Left renal pelvis (tissue), 4 donors: ENCODE results near the gene BRPF1. TPM values are rescaled to one million over a fixed set of nuclear protein-coding genes. Genes with fewer than 3 reads are reported as not detected.

ENCODE experiments used
- DNase-seq, 4 donors: peaks; one replicate each; pipeline ENCODE4 v3.0.0-alpha.2; 2013; ENCODE audit warnings: low read depth in 4 of 4, low spot score in 3 of 4
- polyA plus RNA-seq, 4 donors: library from polyadenylated mRNA; unstranded; fragments of 120-200 nt; gene quantifications; one replicate each; pipeline ENCODE4 v1.2.1, GENCODE V29; 2013; ENCODE audit not compliant: insufficient read length in 4 of 4

BRPF1 gene
- polyA plus RNA-seq, 4 donors = 18.5 to 23.2 (median 19.0) TPM

DNA sequence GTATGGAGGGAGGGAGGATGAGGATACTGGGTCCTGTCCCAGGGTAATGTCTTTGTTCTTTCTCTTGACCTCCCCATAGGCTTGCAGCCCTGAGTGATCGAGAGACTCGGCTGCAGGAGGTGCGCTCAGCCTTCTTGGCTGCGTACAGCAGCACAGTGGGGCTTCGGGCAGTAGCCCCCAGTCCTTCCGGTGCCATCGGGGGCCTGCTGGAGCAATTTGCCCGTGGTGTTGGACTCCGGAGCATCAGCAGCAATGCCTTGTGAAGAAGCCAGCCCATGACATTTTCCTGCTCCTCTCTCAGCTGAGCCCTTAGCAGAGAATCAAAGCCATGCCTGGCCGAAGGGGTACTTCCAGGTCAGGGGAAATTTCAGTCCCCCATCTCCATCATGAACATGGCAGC, 29.8 kb upstream of the BRPF1 start:
- DNase-seq = no peak

DNA sequence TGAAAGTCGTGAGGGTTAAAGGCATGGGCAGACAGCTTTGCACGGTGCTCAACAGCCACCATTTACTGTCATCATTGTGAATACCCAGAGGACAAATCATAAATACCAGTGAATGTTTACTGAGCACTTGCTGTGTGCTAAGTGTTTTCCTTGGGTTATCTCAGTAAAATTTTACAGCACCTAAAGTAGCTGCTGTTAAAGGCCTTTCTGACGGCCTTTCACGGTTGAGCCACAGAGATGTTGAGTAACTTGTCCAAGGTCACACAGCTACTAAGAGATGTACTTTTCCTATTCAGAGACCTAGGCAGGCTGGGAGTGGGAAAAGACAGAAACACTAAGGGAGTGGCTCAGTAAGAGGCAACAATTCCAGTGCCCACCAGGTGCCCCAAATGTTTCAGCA, 28.3 kb upstream of the BRPF1 start:
- DNase-seq = no peak

DNA sequence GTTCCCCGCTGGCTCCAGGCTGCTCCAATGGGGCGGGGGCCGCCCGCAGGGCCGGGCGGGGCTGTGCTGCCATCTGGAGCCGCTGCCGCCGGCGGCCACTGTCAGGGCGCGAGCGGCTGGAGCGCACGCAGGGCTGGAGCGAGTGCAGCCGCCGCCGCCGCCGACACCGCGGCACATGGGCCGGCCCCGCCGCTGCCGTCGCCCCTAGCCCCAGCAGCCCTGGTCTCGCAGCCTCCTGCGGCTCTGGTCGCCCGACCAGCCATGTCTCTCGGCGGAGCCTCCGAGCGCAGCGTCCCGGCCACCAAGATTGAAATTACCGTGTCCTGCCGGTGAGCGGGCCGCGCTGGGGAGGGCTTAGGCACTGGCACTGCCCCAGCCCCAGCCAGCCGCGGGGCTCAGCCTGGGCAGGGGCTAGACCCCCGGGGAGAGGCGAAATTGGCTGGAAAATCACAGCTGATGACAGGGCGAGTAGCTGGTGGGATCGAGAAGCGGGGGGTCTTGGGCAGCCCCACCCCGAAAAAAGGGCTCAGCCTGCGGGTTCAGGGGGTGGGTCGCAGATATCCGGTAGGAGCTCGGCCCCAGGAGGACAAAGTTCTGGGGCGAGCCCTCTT, 27.7 kb upstream of the BRPF1 start, which contains the start of gene CPNE9:
TSS of gene CPNE9 (plus strand) at position 98 of the 611 bp plus-strand sequence. CDS start at position 262, 164 bp downstream.
- no peak for DNase-seq

DNA sequence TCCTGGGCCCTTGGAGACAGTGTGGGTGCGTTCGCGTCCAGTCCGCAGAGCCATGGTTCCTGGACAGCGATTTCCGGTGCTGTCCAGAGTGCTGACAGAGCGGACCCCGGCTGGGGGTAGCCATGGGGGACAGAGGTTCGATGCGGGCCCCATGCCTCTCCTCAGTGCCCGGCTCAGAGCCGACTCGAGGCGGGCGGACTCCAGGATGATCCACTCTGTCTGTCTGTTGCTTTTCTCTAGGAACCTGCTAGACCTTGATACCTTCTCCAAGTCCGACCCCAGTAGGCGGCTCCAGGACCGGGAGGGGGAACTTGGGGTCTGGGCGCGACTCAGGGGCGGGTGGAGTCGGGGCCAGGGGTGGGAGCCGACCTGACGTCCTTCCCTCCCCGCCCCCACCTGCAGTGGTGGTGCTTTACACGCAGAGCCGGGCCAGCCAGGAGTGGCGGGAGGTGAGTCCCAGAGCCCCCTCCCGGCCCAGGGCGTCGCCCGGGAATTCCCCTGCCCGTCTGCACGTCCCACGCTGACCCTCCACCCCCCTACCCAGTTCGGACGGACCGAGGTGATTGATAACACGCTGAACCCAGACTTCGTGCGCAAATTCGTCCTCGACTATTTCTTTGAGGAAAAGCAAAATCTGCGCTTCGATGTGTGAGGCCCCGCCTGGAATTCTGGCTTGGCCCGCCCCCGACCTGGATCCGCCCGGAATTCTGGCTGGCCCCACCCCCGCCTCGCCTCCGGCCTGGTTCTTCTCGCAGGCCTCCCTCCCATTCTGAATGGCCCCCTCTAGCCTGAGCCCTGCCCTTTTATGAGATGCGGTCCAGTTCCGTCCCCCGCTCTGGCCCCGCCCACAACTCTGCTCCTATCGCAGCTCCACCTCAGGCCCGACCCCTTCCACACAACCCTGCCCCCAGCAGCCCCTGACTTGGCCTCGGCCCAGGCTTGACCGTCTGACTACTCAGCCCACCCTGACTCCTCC, 26.9 kb upstream of the BRPF1 start:
- peak in 3 of 4 donors; percentile 18 to 22 (median 19) for DNase-seq

DNA sequence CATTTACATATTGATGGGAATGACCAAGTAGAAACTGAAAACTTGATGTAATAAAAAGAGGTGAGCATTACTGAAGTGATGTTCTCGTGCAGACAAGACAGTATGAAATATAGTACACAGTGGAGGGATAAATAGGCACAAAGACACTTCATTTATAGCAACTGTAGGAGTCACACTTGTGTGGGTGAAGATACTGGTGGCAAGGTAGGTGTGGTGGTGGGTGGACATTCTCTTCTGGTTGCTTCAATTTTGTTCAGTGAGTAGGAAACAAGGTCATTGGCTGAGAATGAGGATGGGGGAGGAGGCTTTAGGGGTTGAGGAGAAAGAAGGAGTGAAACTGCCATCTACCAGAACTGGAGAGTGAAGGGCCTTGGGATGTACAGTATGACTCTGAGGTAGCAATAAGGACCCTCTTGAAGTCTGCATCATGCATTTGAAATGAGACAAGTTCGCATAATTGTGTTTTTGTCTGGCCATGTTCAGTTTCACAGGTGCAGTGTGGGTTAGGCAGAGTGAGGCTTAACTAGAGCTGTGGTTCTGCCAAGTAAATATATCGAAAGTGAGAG, 21.3 kb upstream of the BRPF1 start:
- no peak for DNase-seq

DNA sequence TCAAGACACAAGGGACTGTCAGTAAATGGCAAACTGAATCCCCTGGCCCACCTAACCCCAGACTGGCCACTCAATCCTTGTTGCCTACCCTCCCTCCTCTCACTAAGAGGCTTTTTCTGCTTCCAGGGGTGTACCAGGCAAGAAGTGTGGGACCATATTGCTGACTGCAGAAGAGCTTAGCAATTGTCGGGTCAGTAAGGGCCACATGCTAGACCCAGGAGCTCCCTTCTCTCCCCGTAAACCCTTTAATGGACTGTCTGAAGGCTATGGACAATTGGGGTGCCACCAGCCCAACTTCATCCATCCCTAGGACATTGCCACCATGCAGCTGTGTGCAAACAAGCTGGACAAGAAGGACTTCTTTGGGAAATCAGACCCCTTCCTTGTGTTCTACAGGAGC, 19.1 kb upstream of the BRPF1 start:
- DNase-seq = no peak

DNA sequence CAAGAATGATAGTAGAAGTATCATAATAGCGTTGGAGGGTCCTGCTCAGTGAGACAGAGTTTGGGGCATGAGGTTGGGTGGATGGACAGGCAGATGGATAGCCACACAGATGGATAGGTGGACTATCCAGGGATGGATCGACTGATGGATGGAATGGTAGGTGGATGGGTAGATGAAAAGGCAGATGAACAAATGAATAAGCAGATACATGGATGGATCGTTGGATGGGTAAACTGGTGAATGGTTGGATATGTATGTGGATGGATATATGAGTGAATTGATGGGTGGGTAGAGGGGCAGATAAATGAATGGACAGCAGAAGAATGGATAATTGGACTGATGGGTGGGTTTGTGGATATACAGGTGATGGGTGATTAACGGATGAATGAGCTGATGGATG, 18.4 kb upstream of the BRPF1 start:
- no peak for DNase-seq

DNA sequence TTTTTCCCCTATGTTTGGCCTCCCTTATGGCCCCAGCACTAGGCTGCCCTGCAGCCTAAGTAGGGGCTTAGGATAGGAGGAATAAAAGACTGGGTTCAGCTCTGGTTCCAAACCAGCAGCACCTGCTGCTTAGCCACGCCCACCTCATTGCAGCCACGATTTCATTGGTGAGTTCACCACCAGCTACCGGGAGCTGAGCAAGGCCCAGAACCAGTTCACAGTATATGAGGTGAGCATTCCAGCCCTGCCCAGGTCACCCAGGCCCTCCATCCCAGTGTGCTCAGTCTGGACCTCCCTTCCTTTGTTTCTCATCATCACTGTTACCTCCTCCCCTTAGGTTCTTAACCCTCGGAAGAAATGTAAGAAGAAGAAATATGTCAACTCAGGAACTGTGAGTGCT, 16.4 kb upstream of the BRPF1 start:
- no peak for DNase-seq

DNA sequence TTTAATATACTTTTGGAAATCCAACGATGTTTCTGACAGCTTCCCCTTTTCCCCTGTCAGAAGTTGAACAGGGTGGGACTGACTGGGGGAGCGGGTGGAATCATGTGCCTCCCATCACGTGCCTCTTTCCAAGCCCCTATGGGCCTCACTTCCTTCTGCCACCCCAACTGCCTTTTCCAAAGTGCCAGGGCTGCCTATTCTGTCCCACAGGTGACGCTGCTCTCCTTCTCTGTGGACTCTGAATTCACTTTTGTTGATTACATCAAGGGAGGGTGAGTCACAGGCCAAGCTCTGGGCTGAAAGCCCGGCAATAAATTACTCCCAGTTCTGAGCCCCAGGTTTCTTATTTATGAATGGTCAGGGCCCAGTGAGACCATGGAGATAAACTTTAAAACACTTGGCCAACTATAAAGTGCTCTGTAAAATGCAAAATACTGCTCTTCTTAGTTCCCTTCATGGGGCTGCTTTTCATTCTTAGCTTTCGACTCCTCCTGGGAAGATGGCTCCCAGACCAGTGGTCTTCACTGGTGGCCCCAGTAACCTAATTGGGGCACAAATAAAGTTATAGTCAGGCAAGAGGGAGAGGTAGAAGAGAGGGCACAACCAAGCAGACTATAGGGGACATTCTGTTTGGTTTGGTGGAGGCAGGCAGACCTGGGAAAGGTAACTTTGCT, 15.6 kb upstream of the BRPF1 start:
- peak in 1 of 4 donors; percentile 42 for DNase-seq

DNA sequence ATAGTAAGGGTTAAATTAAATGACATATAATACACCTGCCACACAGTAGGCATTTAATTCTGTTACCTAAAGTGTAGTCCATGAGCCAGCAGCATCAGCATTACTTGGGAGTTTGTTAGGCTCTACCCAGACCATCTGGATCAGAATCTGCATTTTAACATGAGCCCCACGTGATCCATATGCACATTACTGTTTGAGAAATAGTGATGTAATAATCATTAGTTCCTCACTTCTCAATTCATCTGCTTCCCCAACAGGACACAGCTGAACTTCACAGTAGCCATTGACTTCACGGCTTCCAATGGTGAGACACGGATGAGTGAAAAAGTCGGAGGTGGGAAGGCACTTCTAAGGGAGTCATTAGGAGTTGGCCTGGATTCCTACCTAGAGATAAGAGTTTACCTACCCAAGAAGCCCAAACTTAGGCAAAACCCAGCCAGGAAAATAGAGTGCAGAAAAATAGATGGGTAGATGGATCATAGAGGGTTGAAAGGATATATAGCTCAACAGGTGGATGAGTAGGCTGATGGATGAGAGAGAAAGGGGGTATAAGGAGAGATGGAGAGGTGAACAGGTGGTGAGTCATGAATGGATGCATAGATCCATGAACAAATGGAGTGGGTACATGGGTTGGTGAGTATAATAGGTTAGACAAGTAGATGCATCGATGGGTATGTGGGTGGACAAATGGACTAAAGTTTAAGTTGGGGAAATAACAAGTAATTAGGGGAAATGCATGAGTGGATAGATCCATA, 14.6 kb upstream of the BRPF1 start:
- DNase-seq = no peak

DNA sequence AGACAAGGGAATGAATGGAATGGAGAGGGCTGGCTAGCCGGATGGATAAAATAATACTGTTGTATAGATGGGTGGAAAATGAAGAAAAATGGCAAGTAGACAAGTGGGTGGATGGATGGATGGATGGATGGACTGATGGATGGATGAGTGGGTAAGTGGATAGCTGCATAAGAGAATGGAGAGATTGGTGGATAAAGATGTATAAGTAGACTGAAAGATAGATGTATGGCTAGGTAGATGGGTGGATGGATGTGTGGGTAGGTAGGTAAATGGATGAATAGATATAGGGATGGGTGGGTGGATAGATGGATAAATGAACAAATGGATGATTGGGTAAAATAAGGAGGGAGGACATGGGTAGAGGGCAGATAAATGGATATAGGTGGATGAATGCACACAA, 14.0 kb upstream of the BRPF1 start:
- DNase-seq = no peak

DNA sequence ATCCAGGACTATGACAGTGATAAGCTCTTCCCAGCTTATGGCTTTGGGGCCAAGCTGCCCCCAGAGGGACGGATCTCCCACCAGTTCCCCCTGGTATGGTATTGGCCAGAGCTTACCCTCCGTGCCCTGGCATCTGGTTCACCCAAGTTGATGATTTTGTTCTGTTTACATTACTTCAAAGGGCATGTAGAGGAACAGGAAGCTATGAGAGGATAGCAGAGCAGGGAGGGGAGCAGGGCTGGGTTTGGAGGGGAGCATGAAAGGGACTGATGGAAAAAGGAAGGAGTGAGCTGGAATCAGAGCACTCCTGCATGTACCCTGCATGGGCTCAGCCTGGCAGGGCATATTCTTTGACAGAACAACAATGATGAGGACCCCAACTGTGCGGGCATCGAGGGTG, 13.4 kb upstream of the BRPF1 start:
- DNase-seq = no peak

DNA sequence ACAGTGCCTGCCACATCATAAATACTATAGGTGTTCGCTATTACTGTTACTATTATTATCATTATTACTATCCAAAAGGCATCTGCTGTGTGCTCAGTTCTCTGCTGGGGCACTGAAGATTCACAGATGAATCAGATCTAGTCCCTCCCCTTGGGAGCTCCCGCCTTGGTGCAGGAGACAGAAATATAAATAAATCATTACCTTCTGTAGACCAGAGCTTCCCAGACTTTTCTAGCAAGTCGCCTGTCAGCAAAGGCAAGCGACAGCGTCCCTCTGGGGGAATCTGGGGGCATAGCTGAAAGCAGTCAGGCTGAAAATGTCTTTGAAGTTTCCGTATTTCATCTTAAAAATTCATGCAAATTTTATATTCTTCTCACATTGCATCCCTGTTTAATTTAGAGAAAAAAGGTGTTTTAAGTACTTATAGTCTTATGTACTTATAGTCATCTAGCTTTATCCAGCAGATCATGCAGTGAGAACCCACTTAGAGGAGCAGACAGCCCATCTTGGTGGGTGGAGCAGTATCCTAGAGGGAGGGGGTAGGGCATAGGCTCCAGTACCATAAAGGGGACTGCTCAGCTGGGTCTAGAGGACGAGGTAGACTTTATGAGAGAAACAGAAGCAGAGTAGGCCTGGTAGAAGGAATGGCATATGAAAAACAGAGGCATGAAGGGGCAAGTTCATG, 10.4 kb upstream of the BRPF1 start:
- DNase-seq = no peak

DNA sequence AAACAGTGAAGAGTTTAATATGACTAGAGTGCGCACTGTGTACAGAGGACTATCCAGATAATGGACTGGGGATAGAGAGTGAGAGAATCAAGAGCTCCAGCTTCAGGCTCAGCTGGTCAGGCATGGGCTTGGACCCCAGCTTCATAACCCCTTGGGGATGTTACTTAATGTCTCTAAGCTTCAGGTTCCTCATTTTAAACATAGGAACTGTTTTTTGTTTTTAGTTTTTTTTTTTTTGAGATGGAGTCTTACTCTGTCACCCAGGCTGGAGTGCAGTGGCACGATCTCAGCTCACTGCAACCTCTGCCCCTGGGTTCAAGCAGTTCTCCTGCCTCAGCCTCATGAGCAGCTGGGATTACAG, 9.9 kb upstream of the BRPF1 start:
- DNase-seq = no peak

DNA sequence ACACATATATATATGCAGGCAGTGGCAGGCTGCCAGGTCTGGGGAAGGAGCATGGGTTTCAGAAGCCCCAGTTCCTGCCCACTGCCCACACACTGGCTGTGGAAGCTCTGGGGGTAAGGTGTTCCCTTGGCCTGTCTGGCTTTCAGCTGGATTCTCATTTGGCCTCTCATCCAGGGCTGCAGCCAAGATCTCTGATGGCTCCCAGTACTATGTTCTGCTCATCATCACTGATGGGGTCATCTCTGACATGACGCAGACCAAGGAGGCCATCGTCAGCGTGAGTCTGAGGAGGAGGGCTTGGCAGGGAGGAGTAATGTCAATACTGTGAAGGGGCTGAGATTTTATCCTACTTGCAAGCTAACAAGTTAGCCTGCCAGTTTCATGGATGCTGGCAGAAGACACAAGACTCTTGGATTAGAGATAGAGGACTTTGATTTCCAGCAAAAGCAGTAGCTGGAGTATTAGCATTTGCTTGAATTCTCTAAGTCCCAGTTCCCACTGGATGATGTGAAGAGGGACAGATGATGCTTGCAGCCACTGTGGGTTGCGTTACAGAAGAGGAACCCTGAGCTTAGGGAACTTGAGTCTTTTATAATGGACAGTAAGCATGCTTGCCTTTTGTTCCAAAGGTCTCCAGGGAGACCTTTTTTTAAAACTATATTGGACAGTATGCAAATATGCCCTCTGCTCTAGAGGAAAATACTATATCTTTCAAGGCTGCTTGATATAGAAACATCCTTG, 5.6 kb upstream of the BRPF1 start:
- DNase-seq = no peak

DNA sequence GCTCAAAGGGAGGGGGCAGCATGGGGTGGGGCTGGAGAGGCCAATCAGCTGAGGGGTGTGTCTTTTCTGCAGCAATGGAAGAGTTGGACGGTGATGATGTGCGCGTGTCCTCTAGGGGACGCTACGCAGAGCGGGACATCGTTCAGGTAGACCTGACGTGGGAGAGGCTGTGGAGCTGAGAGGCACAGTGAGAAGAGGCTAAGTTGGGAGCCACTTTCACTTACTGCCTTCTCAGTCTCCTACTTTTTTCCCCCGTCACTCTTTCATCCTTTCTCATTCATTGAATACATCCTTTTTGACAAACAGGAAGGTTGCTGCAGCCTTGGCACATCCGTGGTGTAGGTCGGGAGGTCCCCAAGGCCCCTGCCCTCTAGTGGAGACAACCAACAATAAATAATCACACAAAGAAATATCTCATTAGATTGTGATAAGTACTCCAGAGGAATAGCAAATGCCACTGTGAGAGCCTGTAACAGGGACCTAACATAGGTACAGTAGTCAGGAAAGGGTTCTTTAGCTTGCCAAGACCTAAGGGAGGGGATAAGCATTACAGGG, 4.4 kb upstream of the BRPF1 start:
- DNase-seq = no peak

DNA sequence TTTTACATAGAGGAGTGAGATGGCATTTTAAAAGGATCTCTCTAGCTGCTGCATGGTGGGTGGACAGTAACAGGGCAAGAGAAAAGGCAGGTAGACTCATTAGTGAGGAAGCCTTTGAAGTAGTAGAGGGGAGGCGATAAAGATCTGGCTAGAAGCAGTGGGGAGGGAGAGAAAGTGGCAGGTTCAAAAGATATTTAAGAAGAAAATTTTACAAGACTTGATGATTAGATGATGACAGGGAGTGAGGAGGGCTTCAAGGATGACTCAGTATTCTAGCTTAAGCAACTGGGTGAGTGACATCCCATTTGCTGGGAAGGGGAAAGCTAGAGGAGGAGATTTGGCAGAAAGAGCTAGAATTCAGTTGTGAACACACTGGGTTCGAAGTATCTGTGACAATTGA, 3.8 kb upstream of the BRPF1 start:
- no peak for DNase-seq

DNA sequence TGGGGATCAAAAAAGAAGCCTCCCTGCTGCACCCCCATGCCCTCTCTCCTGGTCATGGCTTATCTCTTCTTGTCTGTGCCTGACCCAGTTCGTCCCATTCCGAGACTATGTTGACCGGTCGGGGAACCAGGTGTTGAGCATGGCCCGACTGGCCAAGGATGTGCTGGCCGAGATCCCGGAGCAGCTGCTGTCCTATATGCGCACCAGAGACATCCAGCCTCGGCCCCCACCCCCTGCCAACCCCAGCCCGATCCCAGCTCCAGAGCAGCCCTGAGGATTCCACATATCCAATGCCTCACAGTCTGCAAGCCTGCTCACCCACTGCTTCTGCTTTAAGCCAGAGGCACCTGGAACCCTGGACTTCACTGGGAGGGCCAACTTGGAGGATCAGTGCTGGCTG, 2.1 kb upstream of the BRPF1 start:
- DNase-seq = no peak

DNA sequence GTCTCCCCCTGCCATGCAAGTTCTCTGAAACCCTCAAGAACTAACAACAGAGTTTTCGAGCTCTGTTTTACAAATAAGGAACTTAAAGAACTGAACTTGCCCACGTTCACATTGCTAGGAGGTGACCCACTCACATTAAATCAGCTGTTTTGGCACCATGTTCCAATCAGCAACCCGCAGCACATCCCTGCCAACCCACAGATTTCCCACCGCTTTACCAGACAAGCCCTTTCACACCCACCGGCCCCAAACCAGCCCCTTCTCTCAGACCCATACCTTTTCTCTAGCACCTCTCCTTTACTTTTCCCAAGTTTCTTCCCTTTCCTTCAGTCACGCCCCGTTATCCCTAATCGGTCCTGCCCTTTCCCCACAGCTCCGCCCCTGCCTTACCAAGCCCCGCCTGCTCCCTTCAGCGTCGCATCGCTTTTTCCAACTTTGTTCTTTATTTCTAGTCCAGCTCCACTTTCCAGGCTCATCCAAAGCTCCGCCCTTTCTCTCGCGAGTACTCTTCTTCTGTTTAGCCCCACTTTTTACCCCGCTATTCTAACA, 804 bp upstream of the BRPF1 start:
- no peak for DNase-seq
